Neuronal stem cell (in vitro differentiated cells): ENCODE results near the gene CRLF2.
A peak's percentile ranks its signal among the peaks of the same experiment; 100 is the strongest.
"Not testable (repeated sequence)": the region's sequence is repeated elsewhere in the genome, so short reads cannot be mapped to it uniquely, and the experiment has no call there.

Experiments used
- DNase-seq: peaks from one replicate; pipeline ENCODE4 v3.0.0-alpha.2; 2013; ENCODE audit warnings: low spot score
- H2AFZ ChIP-seq: one replicate; pipeline ENCODE4 v1.6.1; 2013; ENCODE audit warnings: mild to moderate bottlenecking, low read length, inconsistent platforms
- H2AK5ac ChIP-seq: 2 replicates; pipeline ENCODE4 v1.6.1; 2013; ENCODE audit warnings: low read depth, mild to moderate bottlenecking, inconsistent platforms, low read length, moderate library complexity, mixed read lengths
- H2BK120ac ChIP-seq: 2 replicates; pipeline ENCODE4 v1.6.1; 2013; ENCODE audit warnings: low read depth, mild to moderate bottlenecking, inconsistent platforms, low read length, moderate library complexity, mixed read lengths
- H2BK12ac ChIP-seq: one replicate; pipeline ENCODE4 v1.6.1; 2013; ENCODE audit warnings: low read length, inconsistent platforms
- H2BK15ac ChIP-seq: 2 replicates; pipeline ENCODE4 v1.6.1; 2013; ENCODE audit warnings: mild to moderate bottlenecking, low read length, inconsistent platforms, mixed read lengths
- H2BK5ac ChIP-seq: one replicate; pipeline ENCODE4 v1.6.1; 2013; ENCODE audit warnings: inconsistent platforms, mild to moderate bottlenecking, low read length, moderate library complexity
- H3K14ac ChIP-seq: one replicate; pipeline ENCODE4 v1.6.1; 2013; ENCODE audit warnings: low read length, inconsistent platforms
- H3K18ac ChIP-seq: 2 replicates; pipeline ENCODE4 v1.6.1; 2013; ENCODE audit warnings: low read length, inconsistent platforms
- H3K23ac ChIP-seq: 2 replicates; pipeline ENCODE4 v1.6.1; 2013; ENCODE audit warnings: low read depth, mild to moderate bottlenecking, mixed read lengths, low read length, inconsistent platforms; ENCODE audit not compliant: poor library complexity
- H3K27ac ChIP-seq: replicated peaks from 3 replicates; pipeline ENCODE4 v1.5.1; 2013; ENCODE audit warnings: low read length, inconsistent platforms
- H3K27me3 ChIP-seq, 3 experiments: 2 replicates each; pipeline ENCODE4 v1.6.1; 2013; ENCODE audit warnings: low read length in 3 of 3, mild to moderate bottlenecking in 2 of 3, inconsistent platforms in 1 of 3, low read depth in 1 of 3, mixed read lengths in 1 of 3, moderate library complexity in 1 of 3; ENCODE audit not compliant: control insufficient read depth in 3 of 3, insufficient read depth in 3 of 3
- H3K36me3 ChIP-seq, 2 donors: replicated peaks in 1 of 2; 2 replicates each; pipeline ENCODE4 v1.6.1; 2013; ENCODE audit warnings: low read length in 2 of 2; ENCODE audit not compliant: control insufficient read depth in 2 of 2, insufficient read depth in 2 of 2
- H3K4ac ChIP-seq: 2 replicates; pipeline ENCODE4 v1.6.1; 2013; ENCODE audit warnings: inconsistent platforms, mild to moderate bottlenecking, low read length, moderate library complexity
- H3K4me1 ChIP-seq, 2 donors: 1 replicate in 1 of 2; 2 replicates in 1 of 2; pipeline ENCODE4 v1.6.1; 2013; ENCODE audit warnings: low read length in 2 of 2, low read depth in 1 of 2; ENCODE audit not compliant: control insufficient read depth in 2 of 2, insufficient read depth in 1 of 2
- H3K4me2 ChIP-seq: one replicate; pipeline ENCODE4 v1.6.1; 2013; ENCODE audit warnings: mild to moderate bottlenecking, low read length, inconsistent platforms; ENCODE audit not compliant: insufficient read depth, poor library complexity, severe bottlenecking
- H3K4me3 ChIP-seq, 2 donors: 2 replicates each; pipeline ENCODE4 v1.5.1; 2013; ENCODE audit warnings: low read length in 2 of 2, mild to moderate bottlenecking in 2 of 2, inconsistent platforms in 1 of 2, moderate library complexity in 1 of 2
- H3K79me1 ChIP-seq: one replicate; pipeline ENCODE4 v1.6.1; 2013; ENCODE audit warnings: low read depth, mild to moderate bottlenecking, inconsistent platforms, low read length, moderate library complexity
- H3K9ac ChIP-seq: one replicate; pipeline ENCODE4 v1.6.1; 2013; ENCODE audit warnings: mild to moderate bottlenecking, low read depth, low read length, inconsistent platforms; ENCODE audit not compliant: poor library complexity
- H3K9me3 ChIP-seq, 2 donors: replicated peaks in 1 of 2; 2 replicates each; pipeline versions ENCODE3 to v1.6.1; 2013; ENCODE audit warnings: low read length in 2 of 2, mild to moderate bottlenecking in 2 of 2, inconsistent platforms in 1 of 2, low read depth in 1 of 2, mixed read lengths in 1 of 2, moderate library complexity in 1 of 2; ENCODE audit not compliant: control insufficient read depth in 2 of 2, insufficient read depth in 1 of 2
- H4K8ac ChIP-seq: one replicate; pipeline ENCODE4 v1.6.1; 2013; ENCODE audit warnings: low read depth, mild to moderate bottlenecking, inconsistent platforms, low read length, moderate library complexity
- H4K91ac ChIP-seq: one replicate; pipeline ENCODE4 v1.6.1; 2013; ENCODE audit warnings: low read length, low read depth, mild to moderate bottlenecking, inconsistent platforms; ENCODE audit not compliant: poor library complexity
- WGBS, 2 donors: extraction: QIAGEN DNeasy Blood & Tissue Kit; methylation state at CpG; one replicate each; pipeline ENCODE4 v1.1.7; 2013; ENCODE audit warnings: missing lambda C conversion rate in 2 of 2, mixed read lengths in 1 of 2; ENCODE audit not compliant: insufficient read length in 2 of 2, insufficient replicate concordance in 1 of 2; ENCODE audit errors: extremely low coverage in 2 of 2; 5-methylcytosine and 5-hydroxymethylcytosine counted together

The CRLF2 gene

DNA sequence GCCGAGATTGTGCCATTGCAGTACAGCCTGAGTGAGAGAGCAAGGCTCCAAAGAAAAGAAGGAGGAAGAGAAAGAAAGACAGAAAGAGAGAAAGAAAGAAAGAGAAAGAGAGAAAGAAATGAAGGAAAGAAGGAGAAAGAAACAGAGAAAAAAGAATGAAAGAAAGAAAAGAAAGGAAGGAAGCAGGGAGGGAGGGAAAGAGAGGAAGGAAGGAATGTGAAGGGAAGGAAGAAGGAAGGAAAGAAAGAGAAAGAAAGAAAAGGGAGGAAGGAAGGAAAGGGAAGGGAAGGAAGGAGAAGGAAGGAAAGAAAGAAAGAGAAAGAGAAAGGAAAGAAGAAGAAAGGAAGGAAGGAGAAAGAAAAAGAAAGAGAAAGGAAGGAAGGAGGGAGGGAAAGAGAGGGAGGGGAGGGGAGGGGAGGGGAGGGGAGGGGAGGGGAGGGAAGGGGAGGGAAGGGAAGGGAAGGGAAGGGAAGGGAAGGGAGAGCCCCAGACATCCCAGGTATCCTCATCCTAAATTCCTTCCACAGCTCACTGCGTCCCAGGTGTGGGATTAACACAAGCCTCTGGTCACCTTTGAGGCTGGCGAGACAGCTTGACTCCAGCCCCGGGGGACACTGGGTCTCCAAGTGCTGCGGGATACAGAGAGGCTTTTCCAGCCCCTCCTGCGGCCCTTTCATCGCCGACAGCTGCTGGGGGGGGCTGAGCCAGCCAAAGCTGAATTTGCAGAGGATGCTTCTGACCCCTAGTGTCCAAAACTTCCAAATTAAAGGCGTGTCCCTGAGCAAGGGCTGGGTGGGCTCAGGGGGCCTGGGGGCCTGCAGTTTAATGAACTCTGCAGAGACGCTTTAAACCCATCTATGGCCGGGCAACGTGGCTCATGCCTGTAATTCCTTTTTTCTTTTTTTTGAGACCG lies 32.0 kb upstream of the CRLF2 start:
- Histone ChIP-seq H2AK5ac (no peak overlapping the region), H3K4me3 (no peak overlapping the region), H3K9ac (no peak overlapping the region), H2BK5ac (no peak overlapping the region), H3K23ac (no peak overlapping the region), H3K14ac (no peak overlapping the region), H3K4me2 (no peak overlapping the region), H4K91ac (no peak overlapping the region), H2AFZ (peak overlapping the region; percentile 71), H2BK15ac (no peak overlapping the region), H3K27me3 (no peaks in the 10 kb centered on the region), H4K8ac (no peak overlapping the region), H2BK12ac (no peak overlapping the region), H3K27ac (no peak overlapping the region), H3K18ac (no peak overlapping the region), H3K4ac (no peak overlapping the region), H2BK120ac (no peak overlapping the region), H3K36me3 (no peaks in the 10 kb centered on the region), H3K4me1 (peaks cover 5% of the 10 kb centered on the region in 2 donors), H3K79me1 (no peaks in the 10 kb centered on the region), H3K9me3 (peaks cover 0 to 1% of the 10 kb centered on the region in 2 donors)
- WGBS, 2 donors: no CpG with 5 or more reads among the region's 13 CpGs
- peak; percentile 38 for DNase-seq

- H2BK5ac ChIP-seq: no peak overlapping the region
- H2BK120ac ChIP-seq: peak overlapping the region; percentile 87
- H3K79me1 ChIP-seq: no peaks in the 10 kb centered on the region
- H3K27ac ChIP-seq: no peak overlapping the region
- H3K9me3 ChIP-seq: peaks cover 0 to 1% of the 10 kb centered on the region in 2 donors
- WGBS, 2 donors: no CpG with 5 or more reads among the region's 8 CpGs
- H3K27me3 ChIP-seq: no peaks in the 10 kb centered on the region
- H4K8ac ChIP-seq: no peak overlapping the region
- peak overlapping the region; percentile 81 for H2BK15ac ChIP-seq
- H3K9ac ChIP-seq: no peak overlapping the region
- no peak overlapping the region for H3K18ac ChIP-seq
- no peak overlapping the region for H2AFZ ChIP-seq
- DNase-seq: no peak
- H3K4me1 ChIP-seq: no peaks in the 10 kb centered on the region
- H2BK12ac ChIP-seq: no peak overlapping the region
- no peak overlapping the region for H3K14ac ChIP-seq
- H4K91ac ChIP-seq: no peak overlapping the region
- H3K36me3 ChIP-seq: no peaks in the 10 kb centered on the region
- no peak overlapping the region for H3K4me2 ChIP-seq
- no peak overlapping the region for H3K23ac ChIP-seq
- no peak overlapping the region for H3K4me3 ChIP-seq
- no peak overlapping the region for H3K4ac ChIP-seq
- H2AK5ac ChIP-seq: no peak overlapping the region
Measured at GRCh38 chrX:1242891-1243402, 30.5 kb upstream of the CRLF2 start.

GRCh38 chrX:1240551-1240950 lies 28.1 kb upstream of the CRLF2 start:
- H3K4ac ChIP-seq, H3K4me2 ChIP-seq, H3K27me3 ChIP-seq, H3K4me3 ChIP-seq, H3K14ac ChIP-seq, H3K36me3 ChIP-seq, H4K91ac ChIP-seq, H3K23ac ChIP-seq, H2AFZ ChIP-seq, H3K9ac ChIP-seq, H4K8ac ChIP-seq, H2BK120ac ChIP-seq, H2BK12ac ChIP-seq, H3K18ac ChIP-seq, H3K9me3 ChIP-seq, H2BK5ac ChIP-seq, H3K27ac ChIP-seq, H2BK15ac ChIP-seq, H2AK5ac ChIP-seq, DNase-seq, H3K4me1 ChIP-seq, H3K79me1 ChIP-seq: not testable (repeated sequence)
- WGBS, 2 donors: no CpG with 5 or more reads among the region's 10 CpGs

GRCh38 chrX:1239681-1240142 lies 27.3 kb upstream of the CRLF2 start:
- H2AFZ ChIP-seq: no peak overlapping the region
- no peak overlapping the region for H3K23ac ChIP-seq
- no peak overlapping the region for H4K8ac ChIP-seq
- no peak overlapping the region for H3K27ac ChIP-seq
- H3K4ac ChIP-seq: no peak overlapping the region
- no peak overlapping the region for H2BK120ac ChIP-seq
- H4K91ac ChIP-seq: no peak overlapping the region
- H2BK12ac ChIP-seq: no peak overlapping the region
- H2BK5ac ChIP-seq: no peak overlapping the region
- no peak for DNase-seq
- H3K36me3 ChIP-seq: no peaks in the 10 kb centered on the region
- H2BK15ac ChIP-seq: peak overlapping the region; percentile 83
- no peak overlapping the region for H3K9ac ChIP-seq
- peaks cover 0 to 3% of the 10 kb centered on the region in 2 donors for H3K9me3 ChIP-seq
- no peaks in the 10 kb centered on the region for H3K27me3 ChIP-seq
- no peak overlapping the region for H2AK5ac ChIP-seq
- no peaks in the 10 kb centered on the region for H3K4me1 ChIP-seq
- H3K4me3 ChIP-seq: no peak overlapping the region
- H3K79me1 ChIP-seq: no peaks in the 10 kb centered on the region
- H3K14ac ChIP-seq: no peak overlapping the region
- WGBS, 2 donors: no CpG with 5 or more reads among the region's 23 CpGs
- no peak overlapping the region for H3K4me2 ChIP-seq
- no peak overlapping the region for H3K18ac ChIP-seq
